HepG2 (cell line): Measurements from ENCODE around the gene HPCAL1. TPM values are rescaled to one million over a fixed set of nuclear protein-coding genes. Genes with fewer than 3 reads are reported as not detected.
A peak's percentile ranks its signal among the peaks of the same experiment; 100 is the strongest.

ENCODE experiments used
- ADNP ChIP-seq: sonication (generic); formaldehyde crosslinking; IDR thresholded peaks from 2 replicates; pipeline ENCODE4 v1.4.0; 2020; ENCODE audit warnings: missing genetic modification reagents
- CEBPZ ChIP-seq: IDR thresholded peaks from 2 replicates; pipeline ENCODE4 v1.6.1; 2012; ENCODE audit warnings: low read length, improper control_type of control experiment
- FOXA3 ChIP-seq: IDR thresholded peaks from 2 replicates; pipeline ENCODE4 v1.6.1; 2016; ENCODE audit warnings: missing genetic modification reagents, missing compliant biosample characterization
- GLMP ChIP-seq: sonication (generic); formaldehyde crosslinking; IDR thresholded peaks from 2 replicates; pipeline ENCODE4 v1.9.0; 2021; ENCODE audit warnings: missing genetic modification reagents, mild to moderate bottlenecking, borderline replicate concordance
- IRF2 ChIP-seq: IDR thresholded peaks from 2 replicates; pipeline ENCODE4 v1.6.1; 2018; ENCODE audit warnings: missing genetic modification reagents, missing compliant biosample characterization
- KAT7 ChIP-seq: IDR thresholded peaks from 2 replicates; pipeline ENCODE4 v1.6.1; 2018; ENCODE audit warnings: borderline replicate concordance, missing compliant biosample characterization
- MXD3 ChIP-seq: IDR thresholded peaks from 2 replicates; pipeline ENCODE4 v1.6.1; 2016; ENCODE audit warnings: mild to moderate bottlenecking, missing biosample characterization, missing genetic modification reagents
- PLSCR1 ChIP-seq: sonication (generic); formaldehyde crosslinking; IDR thresholded peaks from 2 replicates; pipeline ENCODE4 v1.5.0; 2020; ENCODE audit warnings: missing genetic modification reagents, mild to moderate bottlenecking, borderline replicate concordance
- PTBP1 ChIP-seq: fragments of 200-400 bp; formaldehyde crosslinking; IDR thresholded peaks from 2 replicates; pipeline ENCODE4 v1.6.1; 2018; ENCODE audit warnings: low read length, low read depth; ENCODE audit not compliant: poor library complexity, severe bottlenecking
- SATB2 ChIP-seq: sonication (generic); formaldehyde crosslinking; IDR thresholded peaks from 2 replicates; pipeline ENCODE4 v1.5.0; 2020; ENCODE audit warnings: missing genetic modification reagents
- SUZ12 ChIP-seq: fragments of 150-350 bp; IDR thresholded peaks from 2 replicates; pipeline ENCODE4 v1.6.1; 2014; ENCODE audit warnings: low read depth, low read length
- ZBTB38 ChIP-seq: sonication (generic); formaldehyde crosslinking; IDR thresholded peaks from 2 replicates; pipeline ENCODE4 v1.5.1; 2020; ENCODE audit warnings: mild to moderate bottlenecking, missing genetic modification reagents
- ZBTB8A ChIP-seq: sonication (generic); formaldehyde crosslinking; IDR thresholded peaks from 2 replicates; pipeline ENCODE4 v1.4.0; 2020; ENCODE audit warnings: mild to moderate bottlenecking, low read depth, missing genetic modification reagents, borderline replicate concordance
- ZNF530 ChIP-seq: sonication (generic); formaldehyde crosslinking; IDR thresholded peaks from 2 replicates; pipeline ENCODE4 v1.5.0; 2020; ENCODE audit warnings: low read depth, mild to moderate bottlenecking, missing genetic modification reagents
- ZNF629 ChIP-seq: sonication (generic); formaldehyde crosslinking; conservative IDR thresholded peaks from 2 replicates; pipeline ENCODE4 v1.5.0; 2020; ENCODE audit warnings: missing genetic modification reagents
- ZNF646 ChIP-seq: sonication (generic); formaldehyde crosslinking; IDR thresholded peaks from 2 replicates; pipeline ENCODE4 v1.9.0; 2021; ENCODE audit warnings: mild to moderate bottlenecking, missing genetic modification reagents
- ZNF777 ChIP-seq: sonication (generic); formaldehyde crosslinking; IDR thresholded peaks from 2 replicates; pipeline ENCODE4 v1.4.0; 2020; ENCODE audit warnings: missing genetic modification reagents
- polyA plus RNA-seq, 8 experiments: library from polyadenylated mRNA; depleted of rRNA in 3 of 8; stranded (reverse) in 7 of 8; unstranded in 1 of 8; fragments of >200 nt; fragmentation: Illumina TruSeq in 4 of 8; extraction: Trizol in 4 of 8; gene quantifications; 2 replicates each; pipeline versions ENCODE4 v1.2.1 to v1.2.3, GENCODE V29; 2011 to 2016; ENCODE audit warnings: low read depth in 4 of 8, missing spikeins in 1 of 8, mixed read lengths in 1 of 8; ENCODE audit not compliant: insufficient read depth in 1 of 8
- total RNA-seq, 5 experiments: library from RNA; depleted of rRNA; stranded (reverse); fragments of >200 nt; fragmentation: Illumina TruSeq; extraction: Trizol; gene quantifications; 2 replicates each; pipeline ENCODE4 v1.2.3, GENCODE V29; 2016; ENCODE audit warnings: low read depth in 1 of 5

Gene HPCAL1
- total and polyA plus RNA-seq, 2 of the 13 experiments (the other 11 are each of a cell fraction or from before 2014, with no cell fraction given): 29.5 to 29.9 TPM

- TF ChIP-seq ZBTB8A (no peak), MXD3 (CRISPR knock-in tag) (no peak), SATB2 (CRISPR knock-in tag) (no peak), ZNF777 (no peak), ADNP (no peak), GLMP (no peak), SUZ12 (no peak), KAT7 (CRISPR knock-in tag) (no peak), ZNF629 (CRISPR knock-in tag) (no peak), CEBPZ (no peak), ZBTB38 (no peak), ZNF530 (CRISPR knock-in tag) (no peak), IRF2 (CRISPR knock-in tag) (peak; percentile 42), ZNF646 (CRISPR knock-in tag) (no peak), FOXA3 (peak; percentile 86), PTBP1 (no peak), PLSCR1 (CRISPR knock-in tag) (no peak)
Measured at GRCh38 chr2:10369269-10370255, 66.9 kb downstream of the HPCAL1 start (continued).
